Fibroblast of skin of right quadriceps (primary cell): ENCODE results near the gene DLGAP1.
"Not testable (repeated sequence)": the region's sequence is repeated elsewhere in the genome, so short reads cannot be mapped to it uniquely, and the experiment has no call there.

ENCODE experiments used
- DNase-seq: peaks from one replicate; pipeline ENCODE4 v3.0.0-alpha.2; 2013

The DLGAP1 gene

DNA sequence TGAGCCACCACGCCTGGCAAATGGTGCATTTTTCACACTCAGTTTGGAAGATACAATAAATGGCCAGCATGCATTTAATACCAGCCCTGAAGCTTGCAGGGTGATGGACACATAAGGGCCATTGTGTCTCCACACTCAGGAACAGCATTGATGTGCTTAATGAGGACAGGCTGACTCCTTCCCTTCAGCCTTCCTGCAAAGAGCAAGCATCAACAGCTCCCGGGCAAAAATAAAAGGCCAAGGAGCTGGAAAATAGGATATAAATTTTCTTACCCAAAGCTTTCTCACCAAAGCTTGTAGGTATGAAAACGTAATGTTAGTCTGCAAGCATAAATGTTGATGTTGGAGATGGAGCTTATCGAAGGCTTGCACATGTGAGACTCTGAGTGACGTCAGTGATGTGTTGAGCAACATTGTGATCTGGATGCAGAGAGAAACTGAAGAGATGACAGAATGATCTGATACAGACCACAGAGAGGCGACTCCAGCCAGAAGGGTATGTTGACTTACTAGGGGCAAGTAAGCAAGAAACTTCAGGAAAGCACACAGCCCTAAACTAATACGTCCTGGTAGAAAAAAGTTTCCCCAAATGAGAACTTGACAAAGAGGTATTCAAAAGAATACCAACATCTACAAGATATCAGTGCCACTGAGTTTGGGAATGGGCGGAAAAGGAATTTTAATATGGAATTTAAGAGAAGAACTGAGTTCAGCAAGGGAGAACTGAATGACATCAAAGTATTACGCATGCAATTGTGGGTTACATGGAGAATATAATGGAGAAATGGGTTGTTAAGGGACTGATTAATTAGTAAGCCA lies 748.6 kb downstream of the DLGAP1 start:
- DNase-seq = no peak

DNA sequence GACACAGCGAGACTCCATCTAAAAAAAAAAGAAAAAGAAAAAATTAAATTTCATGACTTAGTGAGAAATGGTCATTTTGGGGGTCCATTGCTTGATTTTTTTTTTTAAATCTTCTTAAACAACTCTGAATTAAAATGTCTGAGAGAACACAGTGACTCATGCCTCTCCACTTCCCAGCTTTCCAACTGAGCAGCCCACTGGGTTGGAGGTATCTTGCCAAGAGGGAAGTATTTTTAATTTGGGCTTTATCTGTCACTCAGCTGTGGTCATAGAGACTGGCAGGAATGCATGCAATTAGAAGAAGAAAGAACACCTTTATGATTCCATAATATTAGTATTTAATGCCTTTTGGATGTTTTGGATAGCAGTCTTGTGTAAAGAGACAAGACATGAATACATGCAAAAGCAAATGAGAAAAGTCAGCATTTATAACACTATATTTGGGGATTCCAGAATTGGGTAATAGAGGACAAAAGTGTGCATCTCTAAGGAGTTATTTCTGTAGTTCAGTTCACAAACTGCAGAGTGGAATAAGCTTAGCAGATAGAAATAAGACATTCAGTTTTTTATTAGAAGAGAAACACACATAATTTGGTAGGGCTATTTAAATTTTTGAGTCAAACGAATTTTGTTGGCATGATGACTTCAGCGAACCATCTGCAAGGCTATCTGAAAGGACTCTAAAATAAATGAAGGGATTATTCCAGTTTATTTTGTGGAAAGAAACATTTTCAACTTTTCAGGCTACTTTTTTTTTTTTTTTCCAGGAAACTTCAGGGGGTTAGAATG lies 750.4 kb downstream of the DLGAP1 start:
- no peak for DNase-seq

DNA sequence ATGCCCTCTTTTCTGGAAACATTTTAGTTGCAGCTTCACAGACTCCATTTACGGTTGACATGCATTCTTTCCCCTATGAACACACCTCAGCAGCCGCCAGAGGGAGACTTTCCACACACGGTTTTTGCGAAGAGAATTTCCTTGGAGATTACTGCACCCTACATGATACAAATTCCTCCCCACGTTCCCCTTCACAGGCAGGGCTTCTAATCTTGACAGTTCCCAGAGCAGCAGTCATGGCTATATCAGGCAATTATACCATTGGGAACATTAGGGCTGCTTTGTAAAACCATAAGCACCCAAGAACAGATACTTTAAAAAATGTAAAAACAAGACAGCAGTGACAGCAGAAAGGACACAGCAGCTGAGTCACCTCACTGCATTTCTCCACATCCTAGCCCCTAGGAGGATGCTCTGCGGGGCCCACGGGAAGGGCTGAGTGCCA lies 751.4 kb downstream of the DLGAP1 start:
- DNase-seq = peak; percentile 65

DNA sequence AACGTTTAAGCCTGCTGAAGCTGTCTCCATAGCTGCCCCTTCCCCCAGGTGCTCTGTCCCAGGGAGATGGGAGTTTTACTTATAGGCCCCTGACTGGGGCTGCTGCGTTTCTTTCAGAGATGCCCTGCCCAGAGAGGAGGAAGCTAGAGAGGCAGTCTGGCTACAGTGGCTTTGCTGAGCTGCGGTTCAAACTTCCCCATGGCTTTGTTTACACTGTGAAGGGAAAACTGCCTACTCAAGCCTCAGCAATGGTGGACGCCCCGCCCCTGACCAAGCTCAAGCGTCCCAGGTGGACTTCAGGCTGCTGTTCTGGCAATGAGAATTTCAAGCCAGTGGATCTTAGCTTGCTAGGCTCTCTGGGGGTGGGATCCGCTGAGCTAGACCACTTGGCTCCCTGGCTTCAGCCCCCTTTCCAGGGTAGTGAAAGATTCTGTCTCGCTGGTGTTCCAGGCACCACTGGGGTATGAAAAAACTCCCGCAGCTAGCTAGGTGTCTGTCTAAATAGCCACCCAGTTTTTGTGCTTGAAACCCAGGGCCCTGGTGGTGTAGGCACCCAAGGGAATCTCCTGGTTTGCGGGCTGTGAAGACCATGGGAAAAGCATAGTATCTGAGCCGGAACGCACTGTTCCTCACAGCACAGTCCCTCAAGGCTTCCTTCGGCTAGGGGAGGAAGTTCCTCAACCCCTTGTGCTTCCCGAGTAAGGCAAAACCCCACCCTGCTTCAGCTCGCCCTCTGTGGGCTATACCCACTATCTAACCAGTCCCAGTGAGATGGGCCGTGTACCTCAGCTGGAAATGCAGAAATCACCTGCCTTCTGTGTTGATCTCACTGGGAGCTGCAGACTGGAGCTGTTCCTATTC lies 755.2 kb downstream of the DLGAP1 start:
- not testable (repeated sequence) for DNase-seq

DNA sequence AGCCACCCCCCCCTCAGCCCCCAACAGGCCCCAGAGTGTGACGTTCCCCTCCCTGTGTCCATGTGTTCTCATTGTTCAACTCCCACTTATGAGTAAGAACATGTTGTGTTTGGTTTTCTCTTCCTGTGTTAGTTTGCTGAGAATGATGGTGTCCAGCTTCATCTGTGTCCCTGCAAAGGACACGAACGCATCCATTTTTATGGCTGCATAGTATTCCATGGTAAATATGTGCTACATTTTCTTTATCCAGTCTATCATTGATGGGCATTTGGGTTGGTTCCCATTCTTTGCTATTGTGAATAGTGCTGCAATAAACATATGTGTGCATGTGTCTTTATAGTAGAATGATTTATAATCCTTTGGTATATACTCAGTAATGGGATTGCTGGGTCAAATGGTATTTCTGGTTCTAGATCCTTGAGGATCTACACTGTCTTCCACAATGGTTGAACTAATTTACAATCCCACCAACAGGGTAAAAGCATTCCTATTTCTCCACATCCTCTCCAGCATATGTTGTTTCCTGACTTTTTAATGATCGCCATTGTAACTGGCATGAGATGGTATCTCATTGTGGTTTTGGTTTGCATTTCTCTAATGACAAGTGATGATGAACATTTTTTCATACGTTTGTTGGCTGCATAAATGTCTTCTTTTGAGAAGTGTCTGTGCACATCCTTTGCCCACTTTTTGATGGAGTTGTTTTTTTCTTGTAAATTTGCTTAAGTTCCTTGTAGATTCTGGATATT lies 760.9 kb downstream of the DLGAP1 start:
- DNase-seq = not testable (repeated sequence)

DNA sequence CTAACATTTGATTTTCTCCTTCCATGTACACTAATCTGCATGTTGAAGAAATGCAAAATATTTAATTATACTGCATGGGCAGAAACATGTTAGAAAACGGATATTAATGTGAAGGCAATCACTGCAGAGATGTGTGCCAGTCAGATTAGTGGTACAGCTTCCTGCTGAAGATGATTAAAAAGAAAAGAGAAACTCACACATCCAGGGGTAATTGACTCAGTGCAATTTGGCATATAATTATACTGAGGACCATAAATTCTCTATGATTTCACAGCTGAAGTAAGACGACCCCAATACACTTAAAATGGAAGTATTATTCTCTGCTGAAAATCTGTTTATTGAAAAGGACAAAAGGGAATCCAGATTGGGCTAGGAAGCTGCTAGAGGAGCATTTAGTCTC lies 761.7 kb downstream of the DLGAP1 start:
- DNase-seq = no peak

DNA sequence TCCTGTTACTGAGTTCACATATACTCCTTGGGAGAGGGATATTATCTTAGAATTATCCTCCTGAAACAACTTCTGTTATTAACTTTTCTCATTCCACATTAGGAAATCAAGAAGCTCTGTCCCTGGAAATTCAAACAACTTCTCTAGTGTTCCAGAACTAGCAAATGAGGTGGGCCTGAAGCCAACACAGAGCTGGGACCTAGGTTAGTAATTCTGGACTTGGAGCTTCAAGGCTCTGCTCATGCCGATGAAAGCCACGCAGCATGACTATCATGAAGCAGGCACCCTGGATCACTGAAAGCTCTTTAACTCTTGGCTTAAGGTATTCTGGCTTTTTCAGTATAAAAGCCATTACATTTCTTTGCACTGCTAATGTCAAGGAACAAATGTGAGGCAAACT lies 762.4 kb downstream of the DLGAP1 start:
- DNase-seq = no peak

DNA sequence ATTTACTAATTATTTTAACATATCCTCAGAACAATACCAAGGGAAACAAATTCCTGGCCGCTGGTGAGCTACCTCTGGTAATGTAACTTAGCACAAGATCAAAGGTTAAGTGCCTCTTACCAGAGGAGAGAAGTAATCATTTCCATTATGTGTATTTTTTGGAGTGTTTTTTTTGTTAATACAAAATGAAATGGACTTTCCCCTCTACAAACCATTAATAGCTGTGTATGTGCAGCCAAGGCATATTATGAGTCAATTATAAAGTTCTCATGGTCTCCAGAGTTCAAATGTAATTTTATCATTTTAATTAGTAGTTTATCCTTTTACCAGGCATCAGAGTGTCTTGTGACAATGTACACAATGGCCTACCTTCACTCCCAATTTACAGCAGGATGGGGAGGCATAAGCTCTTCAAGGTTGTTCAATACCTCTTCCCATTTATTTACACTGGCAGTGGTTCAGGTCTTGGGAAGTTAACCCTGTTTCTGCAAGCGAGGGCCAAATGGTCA lies 762.9 kb downstream of the DLGAP1 start:
- DNase-seq = no peak

DNA sequence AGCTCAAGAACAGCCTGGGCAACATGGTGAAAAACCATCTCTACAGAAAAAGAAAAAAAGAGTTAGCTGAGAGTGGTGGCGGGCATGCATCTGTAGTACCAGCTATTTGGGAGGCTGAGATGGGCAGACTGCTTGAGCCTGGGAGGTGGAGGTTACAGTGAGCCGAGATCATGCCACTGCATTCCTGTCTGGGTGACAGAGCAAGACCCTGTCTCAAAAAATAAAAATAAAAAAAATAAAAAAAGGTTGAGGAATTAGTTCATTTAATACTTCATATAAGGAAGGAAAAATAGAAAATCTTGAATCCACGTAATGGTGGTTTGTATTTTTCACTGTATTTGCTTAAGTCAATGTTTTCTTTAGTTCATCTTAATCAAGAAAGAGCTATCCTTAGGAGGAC lies 763.4 kb downstream of the DLGAP1 start:
- no peak for DNase-seq

DNA sequence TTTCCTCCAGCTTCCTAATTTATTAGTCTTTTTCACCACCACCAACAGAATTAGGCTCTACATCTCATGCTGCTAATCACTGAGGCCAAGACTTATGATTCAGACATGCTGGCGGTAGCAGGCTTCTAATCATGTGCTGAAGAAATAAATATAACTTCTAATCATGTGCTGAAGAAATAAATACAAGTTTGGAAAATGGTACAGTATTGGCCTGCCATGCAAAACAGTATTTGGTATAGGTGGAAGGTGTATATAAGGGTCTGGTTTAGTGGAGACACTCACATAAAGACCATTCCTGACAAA lies 764.4 kb downstream of the DLGAP1 start:
- no peak for DNase-seq

DNA sequence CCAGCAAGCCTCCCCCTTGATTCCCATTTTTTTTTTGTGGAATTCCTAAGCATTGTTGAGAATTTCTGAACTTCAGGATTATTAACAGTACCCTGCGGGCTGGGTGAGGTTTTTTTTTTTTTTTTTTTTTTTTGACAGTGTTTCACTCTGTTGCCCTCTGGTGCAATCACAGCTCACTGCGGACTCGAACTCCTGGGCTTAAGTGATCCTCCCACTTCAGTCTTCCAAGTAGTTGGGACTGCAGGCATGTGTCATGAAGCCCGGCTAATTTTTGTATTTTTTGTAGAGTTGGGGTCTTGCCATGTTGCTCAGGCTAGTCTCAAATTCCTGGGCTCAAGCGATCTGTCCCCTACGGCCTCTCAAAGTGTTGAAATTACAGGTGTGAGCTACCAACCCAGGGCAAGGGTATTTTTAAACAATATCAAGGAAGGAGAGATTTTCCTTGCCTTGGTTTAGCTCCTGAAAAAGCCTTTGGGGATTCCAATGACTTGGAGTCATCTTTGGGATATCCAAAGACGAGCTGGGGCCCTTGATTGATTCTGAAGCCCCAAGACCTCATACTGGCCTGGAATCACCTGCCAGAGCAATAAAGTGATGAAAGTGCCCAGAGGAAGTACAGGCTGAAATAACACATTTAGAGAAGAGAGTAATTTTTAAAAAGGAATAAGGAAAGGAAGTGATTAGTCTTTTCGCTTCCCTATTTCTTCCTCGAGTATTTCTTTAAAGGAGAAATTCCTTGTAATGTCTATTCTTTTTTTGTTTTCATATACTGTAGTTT lies 764.9 kb downstream of the DLGAP1 start:
- no peak for DNase-seq

DNA sequence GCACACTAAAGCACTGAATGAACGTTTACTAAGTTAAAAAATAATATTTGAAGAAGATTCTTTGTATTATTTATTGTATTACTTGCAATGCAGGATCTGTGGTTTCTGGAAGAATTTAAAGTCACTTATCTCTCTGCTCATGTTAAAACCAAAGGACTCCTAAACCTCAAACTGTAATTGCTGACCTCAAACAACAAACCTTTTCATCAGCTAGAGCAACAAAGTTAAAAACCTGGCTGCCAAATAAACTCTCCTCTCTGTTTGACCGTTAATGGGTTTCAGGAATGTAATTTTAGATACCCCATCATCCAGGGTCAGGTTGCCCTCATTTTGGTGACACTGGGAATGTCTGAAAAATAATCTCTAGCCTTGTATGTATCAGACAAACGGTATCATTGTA lies 766.0 kb downstream of the DLGAP1 start:
- no peak for DNase-seq

DNA sequence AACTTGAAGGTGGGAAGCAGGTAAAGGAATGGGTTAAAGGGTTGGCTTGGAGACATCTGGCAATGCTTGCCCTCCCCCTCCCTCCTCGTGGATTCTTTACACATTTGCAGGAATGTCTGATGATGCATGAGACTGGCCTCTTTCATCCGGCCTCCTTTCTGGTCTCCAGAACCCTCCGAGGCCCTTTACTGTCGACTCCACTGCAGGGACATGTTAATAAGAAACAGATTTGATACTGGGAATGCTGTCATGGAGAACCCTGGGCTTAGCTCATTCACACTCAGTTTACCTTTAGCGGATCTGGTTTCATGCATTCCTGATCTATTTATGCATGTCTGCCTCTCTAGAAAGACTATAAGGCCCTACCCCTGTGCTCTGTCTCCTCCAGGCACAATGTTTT lies 766.4 kb downstream of the DLGAP1 start:
- DNase-seq = peak; percentile 100

DNA sequence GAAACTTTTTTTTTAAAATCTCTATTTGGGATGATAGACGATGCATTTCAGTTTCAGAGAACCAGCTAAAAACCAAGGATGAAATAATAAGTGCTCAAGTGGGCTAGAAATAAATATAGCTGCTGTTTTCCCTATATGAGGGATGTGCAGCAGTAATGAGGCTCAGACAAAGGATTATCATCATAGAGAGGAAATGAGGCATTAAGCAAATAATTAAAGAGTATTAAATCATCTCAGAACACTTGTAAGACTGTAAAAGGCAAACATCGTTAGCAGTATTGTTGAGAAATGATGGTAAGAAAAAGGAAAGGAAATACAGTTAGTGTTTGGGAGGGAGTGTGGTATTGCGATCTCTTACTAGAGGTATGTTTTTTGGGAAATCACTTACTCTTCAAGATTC lies 771.6 kb downstream of the DLGAP1 start:
- DNase-seq = peak; percentile 37

DNA sequence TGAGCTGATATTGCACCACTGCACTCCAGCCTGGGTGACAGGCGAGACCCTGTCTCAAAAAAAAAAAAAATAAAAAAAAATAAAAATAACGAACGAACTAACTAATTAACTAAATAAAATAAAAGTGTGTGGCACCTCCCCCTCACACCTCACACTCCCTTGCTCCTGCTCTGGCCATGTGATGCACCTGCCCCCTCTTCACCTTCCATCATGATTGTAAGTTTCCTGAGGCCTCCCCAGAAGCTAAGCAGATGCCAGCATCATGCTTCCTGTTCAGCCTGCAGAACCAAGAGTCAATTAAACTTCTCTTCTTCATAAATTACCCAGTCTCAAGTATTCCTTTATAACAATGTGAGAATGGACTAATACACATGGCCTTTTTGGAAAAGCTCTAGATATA lies 773.0 kb downstream of the DLGAP1 start:
- no peak for DNase-seq

DNA sequence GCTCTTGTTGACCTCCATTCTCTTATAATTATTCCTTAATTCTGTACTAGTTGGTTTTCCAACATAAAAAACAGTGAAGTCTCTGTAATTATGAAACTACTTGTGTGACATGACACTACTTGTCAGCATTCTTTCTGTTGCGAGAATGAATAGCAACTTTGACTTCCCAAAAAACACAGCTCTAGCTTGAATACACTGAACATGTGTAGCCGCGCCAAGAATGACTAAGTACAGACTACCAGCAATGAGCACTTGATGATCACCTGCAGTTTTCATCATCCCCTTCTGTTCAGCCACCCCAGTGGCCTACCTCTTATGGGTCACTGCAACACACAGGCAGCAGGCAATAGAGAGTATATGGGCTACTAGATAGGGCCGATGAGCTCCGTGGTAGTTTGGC lies 775.9 kb downstream of the DLGAP1 start:
- no peak for DNase-seq

DNA sequence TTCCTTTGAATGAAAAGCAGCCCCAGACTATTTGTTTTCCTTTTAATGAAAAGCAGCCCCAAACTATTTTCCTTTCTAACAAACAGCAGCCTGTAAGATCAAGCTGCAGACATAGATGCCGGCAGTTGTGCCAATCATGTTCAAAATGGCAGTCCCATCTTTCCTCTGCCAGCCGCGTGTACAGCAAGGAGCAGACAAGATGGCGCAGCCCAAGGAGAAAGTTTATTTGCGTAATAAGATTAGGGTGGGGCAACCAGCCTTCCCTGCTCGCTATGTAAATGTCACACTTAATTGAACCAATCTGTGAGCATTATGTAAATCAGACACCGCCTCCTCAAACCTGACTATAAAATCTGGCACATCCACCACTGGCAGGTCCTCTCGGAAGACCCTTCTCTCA lies 779.1 kb downstream of the DLGAP1 start:
- no peak for DNase-seq

DNA sequence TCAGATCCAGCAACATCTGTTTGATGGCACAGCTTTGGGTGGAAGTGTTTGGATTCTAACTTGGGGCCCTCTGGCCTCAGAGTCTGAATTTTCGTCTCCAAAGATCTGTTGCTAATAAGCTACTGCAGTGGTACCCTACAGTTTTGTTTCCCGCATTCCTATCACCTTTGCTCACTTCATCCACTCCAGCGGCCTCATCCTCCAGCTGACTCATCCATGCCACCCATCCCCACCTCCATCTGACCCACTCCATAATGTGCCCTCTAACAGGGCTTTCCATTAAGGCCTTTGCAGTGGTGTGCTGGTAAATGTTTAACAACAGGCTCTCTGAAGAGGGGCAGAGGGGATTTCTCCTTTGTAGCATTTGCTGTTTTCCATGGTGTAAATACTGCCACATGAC lies 779.7 kb downstream of the DLGAP1 start:
- peak; percentile 34 for DNase-seq

DNA sequence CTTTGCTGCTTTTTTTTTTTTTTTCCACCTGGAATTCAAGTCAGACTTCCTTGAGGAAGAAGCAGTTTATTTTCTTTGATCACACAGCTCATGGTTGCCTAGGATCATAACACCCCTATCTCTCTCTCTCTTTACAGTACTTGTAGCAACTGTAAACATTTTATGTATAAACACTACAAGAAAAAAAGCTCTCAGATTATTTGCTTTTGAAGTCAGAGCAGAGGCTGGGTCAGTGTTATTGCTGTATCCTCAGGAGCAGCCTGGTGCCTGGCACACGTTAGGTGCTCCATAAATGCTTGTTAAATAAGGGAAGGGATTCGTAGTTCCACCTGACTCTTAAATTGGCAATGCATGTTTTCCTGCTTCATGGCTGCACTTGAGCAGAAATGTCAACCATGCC lies 783.9 kb downstream of the DLGAP1 start:
- no peak for DNase-seq

DNA sequence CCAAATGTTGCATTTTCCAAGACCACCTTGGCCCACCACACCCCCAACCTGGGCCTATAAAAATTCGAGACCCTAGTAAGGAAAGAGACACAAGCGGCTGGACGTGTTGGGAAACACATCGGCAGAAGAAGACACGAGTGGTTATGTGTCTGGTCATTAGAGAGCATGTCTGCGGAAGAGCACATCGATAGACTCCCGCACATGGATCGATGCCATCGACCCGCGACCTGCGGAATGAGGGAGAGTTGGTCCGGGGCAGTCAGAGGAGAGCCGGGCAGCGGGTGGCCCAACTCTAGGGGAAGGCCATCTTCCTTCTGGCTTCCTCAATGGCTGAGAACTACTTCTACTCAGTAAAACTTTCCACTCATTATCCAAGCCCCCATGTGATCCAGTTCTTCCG lies 785.7 kb downstream of the DLGAP1 start:
- no peak for DNase-seq

DNA sequence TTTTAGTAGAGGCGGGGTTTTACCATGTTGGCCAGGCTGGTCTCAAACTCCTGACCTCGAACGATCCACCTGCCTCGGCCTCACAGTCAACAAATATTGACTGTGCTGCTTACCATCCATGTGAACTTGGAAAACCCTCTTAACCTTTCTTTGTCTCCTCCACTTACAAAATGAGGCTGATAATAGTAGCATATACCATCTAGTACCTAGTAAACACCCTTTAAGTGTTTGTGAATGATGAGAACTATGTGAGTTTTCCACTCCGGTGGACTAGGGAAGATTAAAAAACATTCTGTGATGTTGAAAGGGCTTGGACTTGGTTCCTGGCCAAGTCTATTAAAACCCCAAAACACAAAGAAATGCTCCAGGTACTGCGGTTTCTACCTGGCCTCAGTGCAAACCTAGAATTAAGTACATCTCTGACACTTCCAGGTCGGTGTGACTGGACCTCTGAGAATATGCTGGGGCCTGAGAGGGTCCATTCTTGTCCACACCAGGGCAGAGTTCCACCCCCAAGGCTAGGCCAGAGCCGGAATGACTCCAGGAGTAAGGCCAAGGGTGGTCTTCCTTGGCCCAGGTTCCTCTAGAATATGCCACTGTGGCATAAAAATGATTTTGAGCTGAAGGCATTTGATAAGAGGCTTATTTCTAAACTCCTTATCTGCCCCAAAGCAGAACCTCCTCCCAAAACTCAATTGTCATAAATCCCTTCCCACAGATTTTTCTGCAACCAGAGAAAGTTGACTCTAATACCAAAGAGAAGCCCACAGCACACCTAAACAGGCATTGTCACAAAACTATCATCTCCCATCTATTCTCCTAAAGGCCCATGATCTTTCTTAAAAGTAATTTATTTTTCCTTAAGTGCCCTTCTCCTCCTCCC lies 787.6 kb downstream of the DLGAP1 start:
- DNase-seq = no peak
